H9 (cell line): Measurements from ENCODE around the gene SLC25A17. TPM values are rescaled to one million over a fixed set of nuclear protein-coding genes. Genes with fewer than 3 reads are reported as not detected.

Experiments
- DNase-seq: peaks from one replicate; pipeline ENCODE4 v3.0.0-alpha.2; 2017
- H2AFZ ChIP-seq: one replicate; pipeline ENCODE4 v1.6.1; 2013; ENCODE audit warnings: mild to moderate bottlenecking, low read length, control low read depth, moderate library complexity
- H2AK5ac ChIP-seq: 2 replicates; pipeline ENCODE4 v1.6.1; 2013; ENCODE audit warnings: low read length, control low read depth, mixed read lengths; ENCODE audit not compliant: insufficient read length
- H2BK120ac ChIP-seq: one replicate; pipeline ENCODE4 v1.6.1; 2013; ENCODE audit warnings: low read depth, mild to moderate bottlenecking, low read length, control low read depth, inconsistent platforms; ENCODE audit not compliant: poor library complexity, severe bottlenecking
- H2BK12ac ChIP-seq: 2 replicates; pipeline ENCODE4 v1.6.1; 2013; ENCODE audit warnings: low read length, control low read depth, mixed read lengths, low read depth; ENCODE audit not compliant: insufficient read length
- H2BK15ac ChIP-seq: 2 replicates; pipeline ENCODE4 v1.6.1; 2013; ENCODE audit warnings: low read depth, low read length, control low read depth
- H2BK20ac ChIP-seq: one replicate; pipeline ENCODE4 v1.6.1; 2013; ENCODE audit warnings: low read depth, mild to moderate bottlenecking, low read length, control low read depth, inconsistent platforms; ENCODE audit not compliant: poor library complexity, severe bottlenecking
- H2BK5ac ChIP-seq: 2 replicates; pipeline ENCODE4 v1.6.1; 2013; ENCODE audit warnings: low read length, control low read depth, mixed read lengths; ENCODE audit not compliant: insufficient read length
- H3K14ac ChIP-seq: 2 replicates; pipeline ENCODE4 v1.6.1; 2013; ENCODE audit warnings: low read length, control low read depth; ENCODE audit not compliant: insufficient read depth
- H3K18ac ChIP-seq: 2 replicates; pipeline ENCODE4 v1.6.1; 2013; ENCODE audit warnings: low read depth, mild to moderate bottlenecking, mixed read lengths, low read length, control low read depth; ENCODE audit not compliant: insufficient read length
- H3K23ac ChIP-seq: 2 replicates; pipeline ENCODE4 v1.6.1; 2013; ENCODE audit warnings: low read length, control low read depth, mixed read lengths, low read depth; ENCODE audit not compliant: insufficient read length
- H3K23me2 ChIP-seq: 2 replicates; pipeline ENCODE4 v1.6.1; 2013; ENCODE audit warnings: low read depth, mild to moderate bottlenecking, mixed read lengths, low read length, control low read depth; ENCODE audit not compliant: insufficient read length, poor library complexity, severe bottlenecking
- H3K27ac ChIP-seq: 2 replicates; pipeline ENCODE4 v1.5.1; 2013; ENCODE audit warnings: low read length, control low read depth, mixed read lengths, low read depth; ENCODE audit not compliant: insufficient read length
- H3K27me3 ChIP-seq: 2 replicates; pipeline ENCODE4 v1.6.1; 2013; ENCODE audit warnings: low read length, control low read depth, inconsistent platforms; ENCODE audit not compliant: insufficient read depth
- H3K4ac ChIP-seq: 2 replicates; pipeline ENCODE4 v1.6.1; 2013; ENCODE audit warnings: low read depth, mild to moderate bottlenecking, control low read depth, inconsistent platforms, low read length, moderate library complexity
- H3K4me1 ChIP-seq: 2 replicates; pipeline ENCODE4 v1.6.1; 2013; ENCODE audit warnings: low read length, control low read depth, inconsistent platforms; ENCODE audit not compliant: insufficient read depth
- H3K4me2 ChIP-seq: 2 replicates; pipeline ENCODE4 v1.6.1; 2013; ENCODE audit warnings: low read length, control low read depth, mixed read lengths; ENCODE audit not compliant: insufficient read length, insufficient read depth
- H3K56ac ChIP-seq: 2 replicates; pipeline ENCODE4 v1.6.1; 2013; ENCODE audit warnings: low read depth, mild to moderate bottlenecking, mixed read lengths, low read length, control low read depth; ENCODE audit not compliant: insufficient read length
- H3K79me1 ChIP-seq: 2 replicates; pipeline ENCODE4 v1.6.1; 2013; ENCODE audit warnings: low read depth, mild to moderate bottlenecking, moderate library complexity, low read length, control low read depth, inconsistent platforms; ENCODE audit not compliant: insufficient read depth, poor library complexity, severe bottlenecking
- H3K79me2 ChIP-seq: 2 replicates; pipeline ENCODE4 v1.6.1; 2013; ENCODE audit warnings: low read length, control low read depth, inconsistent platforms; ENCODE audit not compliant: insufficient read depth
- H3K9ac ChIP-seq: 2 replicates; pipeline ENCODE4 v1.6.1; 2013; ENCODE audit warnings: low read length, control low read depth, mixed read lengths; ENCODE audit not compliant: insufficient read length; ENCODE audit errors: extremely low read depth
- H3K9me3 ChIP-seq: one replicate; pipeline ENCODE4 v1.6.1; 2013; ENCODE audit warnings: low read depth, low read length, inconsistent platforms; ENCODE audit not compliant: control insufficient read depth
- H3T11ph ChIP-seq: one replicate; pipeline ENCODE4 v1.6.1; 2013; ENCODE audit warnings: mild to moderate bottlenecking, low read length, control low read depth, inconsistent platforms
- H4K20me1 ChIP-seq: one replicate; pipeline ENCODE4 v1.6.1; 2013; ENCODE audit not compliant: control insufficient read depth, insufficient read length, insufficient read depth
- H4K5ac ChIP-seq: 2 replicates; pipeline ENCODE4 v1.6.1; 2013; ENCODE audit warnings: low read depth, mild to moderate bottlenecking, mixed read lengths, low read length, control low read depth; ENCODE audit not compliant: insufficient read length
- H4K8ac ChIP-seq: replicated peaks from 2 replicates; pipeline ENCODE4 v1.6.1; 2013; ENCODE audit warnings: low read length, control low read depth, mixed read lengths, low read depth; ENCODE audit not compliant: insufficient read length
- H4K91ac ChIP-seq: 2 replicates; pipeline ENCODE4 v1.6.1; 2013; ENCODE audit warnings: low read depth, mild to moderate bottlenecking, moderate library complexity, mixed read lengths, low read length, control low read depth; ENCODE audit not compliant: insufficient read length
- H3K27ac Mint-ChIP-seq, 3 experiments: 2 replicates in 2 of 3; 3 replicates in 1 of 3; pipeline ENCODE4 v1.8.0; 2020 to 2021; ENCODE audit warnings: mixed read lengths in 3 of 3, mild to moderate bottlenecking in 1 of 3, moderate library complexity in 1 of 3
- H3K27me3 Mint-ChIP-seq: 2 replicates; pipeline ENCODE4 v1.8.0; 2021; ENCODE audit warnings: low read depth, mild to moderate bottlenecking, moderate library complexity, mixed read lengths
- H3K36me3 Mint-ChIP-seq, 3 experiments: 2 replicates in 2 of 3; 3 replicates in 1 of 3; pipeline ENCODE4 v1.8.0; 2020 to 2021; ENCODE audit warnings: low read depth in 3 of 3, mixed read lengths in 3 of 3; ENCODE audit not compliant: insufficient read depth in 1 of 3
- H3K4me1 Mint-ChIP-seq, 2 experiments: 2 replicates each; pipeline ENCODE4 v1.8.0; 2020; ENCODE audit warnings: mixed read lengths in 2 of 2
- H3K4me3 Mint-ChIP-seq, 2 experiments: 2 replicates in 1 of 2; 3 replicates in 1 of 2; pipeline ENCODE4 v1.8.0; 2020 to 2021; ENCODE audit warnings: mild to moderate bottlenecking in 2 of 2, mixed read lengths in 2 of 2, moderate library complexity in 1 of 2
- H3K9me3 Mint-ChIP-seq, 2 experiments: 2 replicates in 1 of 2; 3 replicates in 1 of 2; pipeline ENCODE4 v1.8.0; 2020; ENCODE audit warnings: mild to moderate bottlenecking in 2 of 2, mixed read lengths in 2 of 2, moderate library complexity in 1 of 2
- CTCF ChIP-seq: fragments of 200-600 bp; sonication (generic); conservative IDR thresholded peaks from 3 replicates; pipeline ENCODE4 v1.8.0; 2021; ENCODE audit warnings: antibody characterized with exemption, mild to moderate bottlenecking
- WGBS: extraction: QIAGEN DNeasy Blood & Tissue Kit; methylation state at CpG from one replicate; pipeline ENCODE4 v1.1.7; 2013; ENCODE audit warnings: missing lambda C conversion rate, low lambda C conversion rate, mixed read lengths; ENCODE audit not compliant: insufficient read length; ENCODE audit errors: extremely low coverage; 5-methylcytosine and 5-hydroxymethylcytosine counted together
- total RNA-seq: library from RNA; stranded (reverse); gene quantifications from 2 replicates; pipeline ENCODE4 v1.2.1, GENCODE V29; 2021

SLC25A17 gene
- total RNA-seq, 1 experiment from 2014 or later, result 26.5 TPM

GRCh38 chr22:40805699-40806203 is 13.4 kb downstream of the SLC25A17 start:
- Histone ChIP-seq H2BK5ac (no peak overlapping the region), H3K23me2 (no peaks in the 10 kb centered on the region), H4K5ac (no peak overlapping the region), H3K9ac (no peak overlapping the region), H2AK5ac (no peak overlapping the region), H3K27ac (no peak overlapping the region), H2BK120ac (no peak overlapping the region), H3K56ac (no peak overlapping the region), H4K91ac (no peak overlapping the region), H2AFZ (no peak overlapping the region), H3K4ac (no peak overlapping the region), H3K79me2 (no peaks in the 10 kb centered on the region; the same call in 1 of the 2 replicates), H3K27me3 (no peaks in the 10 kb centered on the region), H2BK20ac (no peak overlapping the region), H4K8ac (no peak overlapping the region), H3K4me1 (no peaks in the 10 kb centered on the region), H3K79me1 (no peaks in the 10 kb centered on the region), H3K4me2 (no peak overlapping the region), H3K9me3 (no peaks in the 10 kb centered on the region), H3K18ac (no peak overlapping the region), H2BK15ac (no peak overlapping the region), H2BK12ac (no peak overlapping the region), H3T11ph (no peak overlapping the region), H3K23ac (no peak overlapping the region), H3K14ac (no peak overlapping the region), H4K20me1 (no peaks in the 10 kb centered on the region)
- no peak for DNase-seq
- no peaks in the 10 kb centered on the region for H3K27me3 Mint-ChIP-seq
- no peaks in the 10 kb centered on the region for H3K9me3 Mint-ChIP-seq
- TF ChIP-seq CTCF, result no peak
- peak overlapping the region in 1 of 3 experiments; percentile 66; a peak in 2 of 7 replicates for H3K27ac Mint-ChIP-seq
- no peaks in the 10 kb centered on the region; a peak in 1 of 4 replicates for H3K4me1 Mint-ChIP-seq
- no CpG with 5 or more reads among the region's 3 CpGs for WGBS
- peaks cover 0 to 8% (median 5%) of the 10 kb centered on the region in 3 experiments; a peak in 4 of 7 replicates for H3K36me3 Mint-ChIP-seq
- H3K4me3 Mint-ChIP-seq, result no peak overlapping the region
